GM10266 (cell line): ENCODE results near the gene CAMK2G.

Experiments used
- DNase-seq: peaks from one replicate; pipeline ENCODE4 v3.0.0; 2012; ENCODE audit errors: extremely low spot score
- TF ChIP-seq, protein P1 (sequence below): IDR thresholded peaks from 2 replicates; pipeline ENCODE4 v1.5.1; 2012; ENCODE audit warnings: mild to moderate bottlenecking, low read depth; ENCODE audit not compliant: control insufficient read depth, insufficient read depth; ENCODE audit errors: missing control alignments

The CAMK2G gene

DNA sequence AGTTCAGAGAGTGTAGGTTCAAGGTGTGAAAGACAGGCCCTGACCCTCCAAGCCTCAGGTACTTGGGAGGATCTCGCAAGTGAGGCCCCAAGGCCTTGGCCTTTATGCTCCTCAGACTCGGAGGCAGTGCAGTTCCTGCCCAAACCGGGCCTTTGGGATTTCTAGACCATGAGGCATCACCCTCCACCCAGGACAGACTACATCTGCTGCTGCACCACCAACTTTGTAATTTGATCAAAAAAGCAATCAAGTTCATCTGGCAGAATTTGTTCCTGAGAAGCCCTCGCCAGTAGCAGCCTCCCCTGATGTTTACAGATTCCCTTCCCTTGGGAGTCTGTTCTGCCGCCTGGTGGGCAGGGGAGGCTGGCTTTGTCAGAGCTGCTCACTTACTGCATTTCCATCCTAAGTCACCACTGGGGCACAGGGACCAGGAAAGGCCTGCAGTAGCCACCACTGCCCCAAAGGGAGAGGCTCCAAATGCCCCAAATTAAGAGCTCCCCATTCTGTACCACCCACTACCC is 2.1 kb downstream of the CAMK2G start:
- no peak for DNase-seq
- TF ChIP-seq, protein P1, sequence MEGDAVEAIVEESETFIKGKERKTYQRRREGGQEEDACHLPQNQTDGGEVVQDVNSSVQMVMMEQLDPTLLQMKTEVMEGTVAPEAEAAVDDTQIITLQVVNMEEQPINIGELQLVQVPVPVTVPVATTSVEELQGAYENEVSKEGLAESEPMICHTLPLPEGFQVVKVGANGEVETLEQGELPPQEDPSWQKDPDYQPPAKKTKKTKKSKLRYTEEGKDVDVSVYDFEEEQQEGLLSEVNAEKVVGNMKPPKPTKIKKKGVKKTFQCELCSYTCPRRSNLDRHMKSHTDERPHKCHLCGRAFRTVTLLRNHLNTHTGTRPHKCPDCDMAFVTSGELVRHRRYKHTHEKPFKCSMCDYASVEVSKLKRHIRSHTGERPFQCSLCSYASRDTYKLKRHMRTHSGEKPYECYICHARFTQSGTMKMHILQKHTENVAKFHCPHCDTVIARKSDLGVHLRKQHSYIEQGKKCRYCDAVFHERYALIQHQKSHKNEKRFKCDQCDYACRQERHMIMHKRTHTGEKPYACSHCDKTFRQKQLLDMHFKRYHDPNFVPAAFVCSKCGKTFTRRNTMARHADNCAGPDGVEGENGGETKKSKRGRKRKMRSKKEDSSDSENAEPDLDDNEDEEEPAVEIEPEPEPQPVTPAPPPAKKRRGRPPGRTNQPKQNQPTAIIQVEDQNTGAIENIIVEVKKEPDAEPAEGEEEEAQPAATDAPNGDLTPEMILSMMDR: no peak

DNA sequence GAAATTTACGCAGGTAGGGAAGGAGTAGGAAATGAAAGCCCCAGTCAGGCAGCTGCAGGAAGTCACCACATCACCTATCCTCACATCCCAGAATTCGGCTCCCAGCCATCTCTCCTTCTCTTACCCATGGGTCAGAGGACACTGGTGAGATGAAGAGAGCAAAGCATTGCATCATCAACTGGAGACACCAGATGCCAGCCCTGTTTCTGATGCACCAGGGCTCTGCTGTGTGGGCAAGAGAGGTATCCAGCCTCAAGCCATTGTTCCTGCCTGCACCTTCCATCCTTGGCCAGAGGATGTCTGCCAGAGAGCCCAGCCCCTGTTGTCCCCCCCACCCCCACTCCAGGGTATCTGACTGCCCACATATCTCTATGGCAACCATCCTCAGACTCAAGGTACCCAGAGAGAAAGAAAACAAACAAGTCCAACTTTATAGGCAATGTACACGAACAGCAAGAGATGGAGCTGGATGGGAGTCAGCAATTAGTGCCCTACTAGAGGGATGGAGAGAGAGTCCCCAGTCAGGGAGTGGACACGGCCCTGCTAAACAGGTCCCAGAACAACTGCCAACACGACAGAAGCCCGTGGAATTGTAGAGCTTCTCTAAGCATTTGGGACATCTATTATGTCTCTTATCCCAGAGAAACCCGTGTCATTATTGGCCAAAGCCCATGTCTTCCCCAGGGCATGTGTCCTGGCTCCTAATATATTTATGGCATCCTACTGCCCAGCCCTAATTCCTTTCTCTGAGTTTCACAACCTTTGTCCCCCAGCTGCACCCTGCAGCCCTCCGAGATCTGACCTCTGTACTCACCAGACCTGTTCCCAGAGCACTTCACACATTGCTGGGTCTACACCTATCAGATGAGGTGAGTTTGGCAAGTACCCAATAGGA is 2.8 kb downstream of the CAMK2G start:
- TF ChIP-seq, protein P1: no peak
- no peak for DNase-seq

DNA sequence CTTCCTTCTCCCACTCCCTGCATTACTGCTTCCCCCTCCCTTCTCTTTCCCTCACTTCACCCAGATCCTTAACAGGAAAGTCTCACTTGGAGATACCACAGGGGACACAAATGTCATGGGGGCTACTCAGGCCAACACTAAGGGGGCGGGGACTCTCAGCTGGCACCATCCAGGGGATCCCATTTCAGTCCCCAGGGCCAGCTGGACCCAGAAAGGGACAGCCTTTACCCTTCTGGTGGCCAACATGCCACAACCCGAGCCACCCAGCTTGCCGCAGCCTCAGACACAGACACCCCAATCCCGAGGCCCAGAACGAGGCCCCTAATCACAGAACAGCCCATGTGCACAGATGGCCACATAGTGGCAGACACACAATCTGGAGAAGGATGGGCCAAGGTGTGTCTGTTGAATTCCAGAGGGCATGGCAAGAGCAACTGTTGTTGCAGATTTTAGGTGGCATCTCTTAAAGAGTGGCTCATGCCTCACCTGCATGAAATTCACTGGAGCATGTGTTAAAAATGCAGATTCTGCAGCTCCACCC is 5.6 kb downstream of the CAMK2G start:
- TF ChIP-seq, protein P1: no peak
- no peak for DNase-seq

DNA sequence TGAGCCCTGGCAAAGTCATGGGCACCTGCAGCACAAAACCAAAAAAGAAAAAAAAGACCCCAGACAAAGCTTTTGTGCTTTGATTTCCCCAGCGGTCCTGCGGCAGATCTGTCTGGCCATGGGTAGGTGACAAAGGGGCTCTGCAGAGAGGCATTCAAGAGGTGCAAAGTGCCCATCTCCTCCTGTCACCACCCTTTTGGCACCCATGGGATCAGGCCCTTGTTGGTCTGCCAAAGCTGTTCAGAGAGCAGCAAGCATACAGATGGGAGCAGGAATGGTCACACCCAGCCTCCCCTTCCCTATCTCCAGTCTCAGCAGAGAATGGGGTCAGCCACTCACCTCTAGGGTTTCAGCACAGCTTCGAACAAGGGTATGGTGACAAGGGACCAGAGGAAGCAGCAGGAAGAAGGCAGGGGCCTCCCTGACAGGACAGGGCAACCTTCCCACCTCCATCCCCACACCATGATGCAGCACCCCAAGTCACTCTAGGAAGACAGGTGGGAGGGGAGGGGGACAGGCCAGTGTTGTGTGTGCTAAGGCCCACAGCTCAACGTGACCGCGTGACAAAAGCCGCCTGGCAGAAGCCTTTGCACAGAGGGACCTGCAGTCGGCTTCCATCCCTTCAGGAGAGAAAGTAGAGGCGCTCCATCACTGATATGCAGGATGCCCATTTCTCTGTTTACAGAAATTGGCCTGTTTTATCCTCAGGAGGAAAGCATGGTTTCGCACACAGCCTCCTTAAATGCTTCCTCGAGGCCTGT is 6.3 kb downstream of the CAMK2G start:
- TF ChIP-seq, protein P1: no peak
- DNase-seq: no peak

DNA sequence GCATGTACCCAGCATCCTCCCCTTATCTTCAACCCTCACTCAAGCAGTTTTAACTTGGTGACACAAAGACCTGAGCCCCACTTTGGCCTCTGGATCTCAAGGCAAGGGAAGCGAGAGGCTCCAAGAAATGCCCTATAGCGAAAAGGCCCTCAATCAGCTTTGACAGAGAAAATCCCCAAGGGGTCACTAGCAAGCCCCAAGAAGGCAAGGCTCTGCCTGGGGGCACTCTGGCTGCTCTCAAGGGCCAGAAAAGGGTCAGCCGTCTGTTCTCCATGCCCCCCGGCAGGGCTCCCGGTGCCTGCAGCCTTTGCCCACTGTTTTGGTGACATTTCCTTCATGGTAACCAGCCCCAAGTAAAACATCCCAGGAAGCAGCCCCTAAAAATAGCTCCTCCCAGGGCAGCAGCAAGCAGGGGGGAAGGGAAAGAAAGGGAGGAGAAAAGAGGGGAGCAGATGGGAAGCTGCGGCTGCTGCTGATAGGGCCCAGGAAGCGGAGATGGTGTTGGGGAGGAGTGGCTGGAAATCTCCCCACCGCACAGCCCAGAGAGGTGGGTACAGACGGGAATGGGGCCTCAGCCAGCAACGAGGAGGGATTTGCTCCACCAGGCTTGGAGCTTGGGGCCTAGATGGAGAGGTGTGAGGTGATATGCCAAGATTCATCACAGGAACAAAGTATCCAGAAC is 7.1 kb downstream of the CAMK2G start:
- no peak for DNase-seq
- TF ChIP-seq, protein P1: no peak

DNA sequence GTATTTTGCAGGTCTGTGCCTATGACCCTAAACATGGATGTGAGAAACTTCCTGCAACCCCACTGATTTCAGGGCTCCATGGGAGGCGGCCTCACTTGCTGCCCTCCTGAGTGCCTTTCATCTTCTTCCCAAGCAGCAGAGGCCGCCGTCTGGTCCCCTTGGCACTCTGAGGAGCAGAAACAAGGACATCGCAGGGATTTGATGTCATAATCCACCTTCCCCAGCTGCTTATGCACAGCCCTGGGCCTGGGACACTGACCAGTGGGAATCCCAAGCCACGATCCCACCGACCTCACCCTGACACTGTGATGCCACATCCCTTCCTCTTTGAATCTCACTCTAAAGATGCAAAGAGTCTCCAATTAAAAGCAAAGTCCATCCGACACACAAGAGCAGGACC is 7.7 kb downstream of the CAMK2G start:
- DNase-seq: no peak
- TF ChIP-seq, protein P1: no peak
